HCT116 (cell line): Measurements from ENCODE around the gene COL20A1. TPM values are rescaled to one million over a fixed set of nuclear protein-coding genes. Genes with fewer than 3 reads are reported as not detected.

Experiments
- ATAC-seq: fragments of 200-7000 bp; cut with Tn5 transposase; 2 replicates; pipeline ENCODE4 v1.9.1; 2020; ENCODE audit warnings: mild to moderate bottlenecking, moderate library complexity
- BruUV-seq: library from RNA; stranded (reverse); fragments of 400-500 nt; replicated peaks from 2 replicates; lab custom pipeline; 2021; lab: Mats Ljungman, UMichigan
- CTCF ChIA-PET: fragments of 300-600 bp; sonication (Branson Sonifier 250); formaldehyde crosslinking; loops from one replicate; lab custom pipeline; 2021; ENCODE audit warnings: antibody characterized with exemption; lab: Charles Lee
- POLR2A ChIA-PET: fragments of 300-600, 350-600 bp; sonication (Branson Sonifier 250); formaldehyde crosslinking; loops from one replicate; lab custom pipeline; 2021; ENCODE audit warnings: antibody characterized with exemption; lab: Charles Lee
- RAD21 ChIA-PET, 2 experiments: fragments of 300-600 bp; sonication (Branson Sonifier 250); formaldehyde crosslinking; loops; one replicate each; lab custom pipeline; 2023; ENCODE audit warnings: low total read pairs in 2 of 2; ENCODE audit not compliant: uncharacterized antibody in 2 of 2, unreplicated experiment in 2 of 2, low non-redundant PET in 1 of 2; lab: Charles Lee
- DNase-seq: peaks from one replicate; pipeline ENCODE4 v3.0.0-alpha.2; 2010; ENCODE audit warnings: low read depth, low spot score
- H2AFZ ChIP-seq: fragments of 200-600 bp; shearing (Covaris generic), sonication (generic); 2 replicates; pipeline ENCODE4 v1.6.1; 2017; ENCODE audit warnings: low read depth, mixed run types, mixed read lengths, antibody characterized with exemption, low read length; ENCODE audit not compliant: poor library complexity, severe bottlenecking
- H3K27ac ChIP-seq: 2 replicates; pipeline ENCODE4 v1.5.1; 2012; ENCODE audit warnings: low read depth, low read length
- H3K27me3 ChIP-seq: fragments of 200-600 bp; sonication (generic); 2 replicates; pipeline ENCODE4 v1.6.1; 2016; ENCODE audit warnings: mixed run types, low read length, mixed read lengths; ENCODE audit not compliant: insufficient read depth
- H3K36me3 ChIP-seq, 2 experiments: fragments of 200-500 bp in 1 of 2; fragments of 200-600 bp in 1 of 2; sonication (Bioruptor generic) in 1 of 2; sonication (generic) in 1 of 2; 2 replicates each; pipeline versions ENCODE4 v1.5.1 to v1.6.1; 2014 to 2016; ENCODE audit warnings: low read length in 2 of 2, inconsistent platforms in 1 of 2, mixed read lengths in 1 of 2, mixed run types in 1 of 2; ENCODE audit not compliant: insufficient read depth in 2 of 2, control insufficient read depth in 1 of 2
- H3K4me1 ChIP-seq, 2 experiments: fragments of 200-600 bp in 1 of 2; sonication (generic) in 1 of 2; 2 replicates each; pipeline versions ENCODE4 v1.5.1 to v1.6.1; 2012 to 2017; ENCODE audit warnings: low read length in 2 of 2, inconsistent platforms in 1 of 2, mild to moderate bottlenecking in 1 of 2, mixed read lengths in 1 of 2, mixed run types in 1 of 2, moderate library complexity in 1 of 2; ENCODE audit not compliant: insufficient read depth in 2 of 2, control insufficient read depth in 1 of 2
- H3K4me2 ChIP-seq: fragments of 200-600 bp; sonication (generic); 2 replicates; pipeline ENCODE4 v1.6.1; 2017; ENCODE audit warnings: mixed run types, low read length, mixed read lengths
- H3K4me3 ChIP-seq, 2 experiments: fragments of 200-600 bp in 1 of 2; sonication (generic) in 1 of 2; replicated peaks in 1 of 2; 2 replicates each; pipeline ENCODE4 v1.5.1; 2011 to 2016; ENCODE audit warnings: low read length in 2 of 2, control low read depth in 1 of 2, low read depth in 1 of 2, mild to moderate bottlenecking in 1 of 2, mixed read lengths in 1 of 2, mixed run types in 1 of 2
- H3K79me2 ChIP-seq: fragments of 200-600 bp; sonication (generic); 2 replicates; pipeline ENCODE4 v1.6.1; 2017; ENCODE audit warnings: mild to moderate bottlenecking, mixed run types, low read length, moderate library complexity, mixed read lengths; ENCODE audit not compliant: insufficient read depth
- H3K9ac ChIP-seq: fragments of 200-600 bp; sonication (generic); 2 replicates; pipeline ENCODE4 v1.6.1; 2016; ENCODE audit warnings: low read length, mixed read lengths
- H3K9me2 ChIP-seq: fragments of 200-600 bp; sonication (generic), shearing (Covaris generic); 2 replicates; pipeline ENCODE4 v1.6.1; 2017; ENCODE audit warnings: mixed run types, mild to moderate bottlenecking, moderate library complexity; ENCODE audit not compliant: insufficient read depth
- H3K9me3 ChIP-seq, 2 experiments: fragments of 200-500 bp in 1 of 2; fragments of 200-600 bp in 1 of 2; sonication (Bioruptor generic) in 1 of 2; sonication (generic) in 1 of 2; 2 replicates each; pipeline ENCODE4 v1.6.1; 2014 to 2017; ENCODE audit warnings: low read length in 2 of 2, mixed read lengths in 2 of 2, inconsistent platforms in 1 of 2, low read depth in 1 of 2, mild to moderate bottlenecking in 1 of 2, mixed run types in 1 of 2, moderate library complexity in 1 of 2; ENCODE audit not compliant: control insufficient read depth in 1 of 2, insufficient read depth in 1 of 2
- H4K20me1 ChIP-seq: fragments of 200-600 bp; sonication (generic), shearing (Covaris generic); 2 replicates; pipeline ENCODE4 v1.6.1; 2017; ENCODE audit warnings: mixed run types, mild to moderate bottlenecking, moderate library complexity; ENCODE audit not compliant: insufficient read depth
- CBX3 ChIP-seq: IDR thresholded peaks from 2 replicates; pipeline ENCODE4 v1.6.1; 2012; ENCODE audit warnings: low read depth
- CEBPB ChIP-seq: IDR thresholded peaks from 2 replicates; pipeline ENCODE4 v1.6.1; 2012; ENCODE audit warnings: low read depth
- CTCF ChIP-seq, 3 experiments: fragments of 200-600 bp in 1 of 3; sonication (generic) in 1 of 3; IDR thresholded peaks in 2 of 3; conservative IDR thresholded peaks in 1 of 3; 2 replicates each; pipeline ENCODE4 v1.5.1; 2012 to 2017; ENCODE audit warnings: low read depth in 2 of 3, low read length in 2 of 3, antibody characterized with exemption in 1 of 3, borderline replicate concordance in 1 of 3, control low read depth in 1 of 3, mild to moderate bottlenecking in 1 of 3, mixed read lengths in 1 of 3, mixed run types in 1 of 3, moderate library complexity in 1 of 3; ENCODE audit not compliant: insufficient read depth in 1 of 3
- ELF1 ChIP-seq: IDR thresholded peaks from 2 replicates; pipeline ENCODE4 v1.6.1; 2012; ENCODE audit warnings: low read depth, borderline replicate concordance
- EZH2phosphoT487 ChIP-seq: fragments of 200-600 bp; IDR thresholded peaks from 2 replicates; pipeline ENCODE4 v1.6.1; 2018; ENCODE audit warnings: antibody characterized with exemption, borderline replicate concordance
- POLR2A ChIP-seq: IDR thresholded peaks from 2 replicates; pipeline ENCODE4 v1.7.0; 2011; ENCODE audit warnings: borderline replicate concordance; ENCODE audit not compliant: insufficient read depth, insufficient read length; ENCODE audit errors: extremely low read depth
- POLR2AphosphoS5 ChIP-seq: IDR thresholded peaks from 2 replicates; pipeline ENCODE4 v1.6.1; 2011; ENCODE audit warnings: mild to moderate bottlenecking, low read depth, low read length, moderate library complexity
- SP1 ChIP-seq: IDR thresholded peaks from 2 replicates; pipeline ENCODE4 v1.6.1; 2012; ENCODE audit warnings: low read depth
- YY1 ChIP-seq: IDR thresholded peaks from 2 replicates; pipeline ENCODE4 v1.6.1; 2011; ENCODE audit warnings: low read length, low read depth, moderate library complexity, mild to moderate bottlenecking; ENCODE audit not compliant: insufficient replicate concordance; ENCODE audit errors: extremely low read depth
- ZFX ChIP-seq: fragments of 450-650 bp; IDR thresholded peaks from 2 replicates; pipeline ENCODE4 v1.6.1; 2017
- intact Hi-C: fragments of 100-400 bp; cut with micrococcal nuclease; formaldehyde crosslinking; loops from 2 replicates; pipeline ENCODE4 v1.10.0; 2022
- total RNA-seq: library from RNA; stranded (reverse); gene quantifications from one replicate; pipeline ENCODE4 v1.2.1, GENCODE V29; 2021; ENCODE audit not compliant: unreplicated experiment

The COL20A1 gene
- total RNA-seq, 1 experiment from 2014 or later: 0.34 TPM

- ChIA-PET RAD21 (no interaction called here), CTCF (no interaction called here), POLR2A (no interaction called here)
- intact Hi-C loops: no loop called here
- Histone ChIP-seq H4K20me1 (no peaks in the 10 kb centered on the region), H3K4me2 (no peak overlapping the region), H3K9me3 (no peaks in the 10 kb centered on the region), H3K4me1 (peaks cover 4 to 18% of the 10 kb centered on the region in 2 experiments; a peak in 3 of 4 replicates), H3K27me3 (no peaks in the 10 kb centered on the region), H3K9me2 (no peaks in the 10 kb centered on the region), H3K27ac (no peak overlapping the region), H3K4me3 (no peak overlapping the region), H3K79me2 (no peaks in the 10 kb centered on the region), H3K36me3 (peaks cover 0 to 4% of the 10 kb centered on the region in 2 experiments; a peak in 1 of 4 replicates), H2AFZ (no peak overlapping the region), H3K9ac (no peak overlapping the region)
- ATAC-seq (no peak), DNase-seq (no peak)
- no TSS peak for BruUV-seq
- no peak for TF ChIP-seq CBX3
- TF ChIP-seq POLR2AphosphoS5: no peak
- TF ChIP-seq SP1: no peak
- TF ChIP-seq CTCF (IDR thresholded peaks at IDR 0.05 in 2 of 3, conservative IDR thresholded peaks at IDR 0.05 in 1 of 3; ENCODE audit: borderline replicate concordance in 1 of 3, insufficient read depth in 1 of 3, low read depth in 2 of 3, low read length in 2 of 3): no peak
- TF ChIP-seq YY1: no peak
- TF ChIP-seq POLR2A: no peak
- no peak for TF ChIP-seq ZFX
- TF ChIP-seq CEBPB: no peak
- no peak for TF ChIP-seq EZH2phosphoT487
- TF ChIP-seq ELF1: no peak
Observed at GRCh38 chr20:63293456-63293855, 470 bp downstream of the COL20A1 start.
